SK-N-SH treated with all-trans-retinoic acid at 6 μM for 48 hours (cell line): ENCODE results near the gene HOXC10.

Experiments
- ARNTL ChIP-seq: fragments of 450-650 bp; formaldehyde crosslinking; IDR thresholded peaks from 2 replicates; pipeline ENCODE4 v1.5.0; 2020; ENCODE audit warnings: low read depth, mild to moderate bottlenecking, moderate library complexity, borderline replicate concordance
- BACH2 ChIP-seq: fragments of 250-450 bp; sonication (Bioruptor Pico); IDR thresholded peaks from 2 replicates; pipeline ENCODE4 v1.9.0; 2021; ENCODE audit warnings: mild to moderate bottlenecking, borderline replicate concordance
- ISL1 ChIP-seq: fragments of 250-450 bp; sonication (Bioruptor Pico); IDR thresholded peaks from 2 replicates; pipeline ENCODE4 v2.1.2; 2022; ENCODE audit warnings: mild to moderate bottlenecking, moderate library complexity
- PPARA ChIP-seq: fragments of 250-450 bp; sonication (Bioruptor Pico); IDR thresholded peaks from 2 replicates; pipeline ENCODE4 v1.5.0; 2020; ENCODE audit warnings: mild to moderate bottlenecking, borderline replicate concordance
- TCF4 ChIP-seq: fragments of 250-450 bp; sonication (Bioruptor Pico); IDR thresholded peaks from 2 replicates; pipeline ENCODE4 v1.8.0; 2021; ENCODE audit warnings: mild to moderate bottlenecking, moderate library complexity, borderline replicate concordance
- ZC3H10 ChIP-seq: fragments of 250-450 bp; sonication (Bioruptor Pico); IDR thresholded peaks from 2 replicates; pipeline ENCODE4 v1.5.1; 2021; ENCODE audit warnings: mild to moderate bottlenecking, moderate library complexity
- ZFP3 ChIP-seq: fragments of 250-450 bp; sonication (Bioruptor Pico); IDR thresholded peaks from 2 replicates; pipeline ENCODE4 v1.5.0; 2020; ENCODE audit warnings: mild to moderate bottlenecking, moderate library complexity
- ZNF565 ChIP-seq: fragments of 450-650 bp; formaldehyde crosslinking; conservative IDR thresholded peaks from 2 replicates; pipeline ENCODE4 v1.5.0; 2020; ENCODE audit warnings: low read depth, mild to moderate bottlenecking, moderate library complexity
- ZNF8 ChIP-seq: fragments of 450-650 bp; formaldehyde crosslinking; IDR thresholded peaks from 2 replicates; pipeline ENCODE4 v1.5.0; 2020; ENCODE audit warnings: mild to moderate bottlenecking, moderate library complexity

- TF ChIP-seq ZNF565 (CRISPR knock-in tag) (no peak), ZNF8 (CRISPR knock-in tag) (no peak), ZFP3 (CRISPR knock-in tag) (no peak), BACH2 (CRISPR knock-in tag) (no peak), ARNTL (CRISPR knock-in tag) (no peak), PPARA (CRISPR knock-in tag) (no peak), ZC3H10 (CRISPR knock-in tag) (no peak), TCF4 (no peak), ISL1 (no peak)
Observed at GRCh38 chr12:53939141-53940108, 45.5 kb upstream of the HOXC10 start.
